Osteoblast (primary cell): ENCODE data around the gene COL4A2. TPM values are rescaled to one million over a fixed set of nuclear protein-coding genes. Genes with fewer than 3 reads are reported as not detected.

Source experiments
- DNase-seq: peaks from one replicate; pipeline ENCODE4 v3.0.0; 2011; ENCODE audit warnings: low spot score, mixed read lengths; ENCODE audit not compliant: insufficient read length; ENCODE audit errors: missing footprints
- H2AFZ ChIP-seq: 2 replicates; pipeline ENCODE4 v1.6.0; 2011; ENCODE audit warnings: mild to moderate bottlenecking, low read length
- H3K27ac ChIP-seq: 2 replicates; pipeline ENCODE4 v1.5.1; 2011; ENCODE audit warnings: mild to moderate bottlenecking, low read depth, low read length, moderate library complexity
- H3K27me3 ChIP-seq: 2 replicates; pipeline ENCODE4 v1.6.0; 2012; ENCODE audit warnings: mild to moderate bottlenecking, control low read depth, inconsistent platforms, low read length, moderate library complexity; ENCODE audit not compliant: insufficient read depth
- H3K36me3 ChIP-seq: 2 replicates; pipeline ENCODE4 v1.5.1; 2011; ENCODE audit warnings: mild to moderate bottlenecking, low read length, control low read depth, moderate library complexity; ENCODE audit not compliant: insufficient read depth
- H3K4me1 ChIP-seq: 2 replicates; pipeline ENCODE4 v1.5.1; 2011; ENCODE audit warnings: mild to moderate bottlenecking, low read length, control low read depth, moderate library complexity; ENCODE audit not compliant: insufficient read depth
- H3K4me2 ChIP-seq: 2 replicates; pipeline ENCODE4 v1.6.0; 2011; ENCODE audit warnings: mild to moderate bottlenecking, low read length; ENCODE audit not compliant: insufficient read depth
- H3K4me3 ChIP-seq: fragments of 200-600 bp; sonication (generic); 3 replicates; pipeline ENCODE4 v1.5.1; 2012; ENCODE audit warnings: mild to moderate bottlenecking, low read length, inconsistent platforms; ENCODE audit not compliant: insufficient read depth
- H3K79me2 ChIP-seq: 2 replicates; pipeline ENCODE4 v1.6.0; 2012; ENCODE audit warnings: mild to moderate bottlenecking, low read length, control low read depth, inconsistent platforms; ENCODE audit not compliant: insufficient read depth
- H3K9me3 ChIP-seq: 2 replicates; pipeline ENCODE4 v1.5.1; 2011; ENCODE audit warnings: low read depth, low read length, control low read depth
- H4K20me1 ChIP-seq: 2 replicates; pipeline ENCODE4 v1.6.0; 2012; ENCODE audit warnings: mild to moderate bottlenecking, low read length, control low read depth; ENCODE audit not compliant: insufficient read depth
- CTCF ChIP-seq: IDR thresholded peaks from 2 replicates; pipeline ENCODE4 v1.5.1; 2011; ENCODE audit warnings: mild to moderate bottlenecking, low read depth, low read length, moderate library complexity; ENCODE audit errors: extremely low read depth
- total RNA-seq: library from RNA; depleted of rRNA; stranded (reverse); fragments of >200 nt; gene quantifications from 2 replicates; pipeline ENCODE4 v1.2.3, GENCODE V29; 2012

The COL4A2 gene
- total RNA-seq, 1 donor = 267 TPM

GRCh38 chr13:110462091-110462490 is 155.0 kb downstream of the COL4A2 start:
- H3K4me2 ChIP-seq = no peak overlapping the region
- no peak overlapping the region for H2AFZ ChIP-seq
- no peak for TF ChIP-seq CTCF
- no peaks in the 10 kb centered on the region for H3K27me3 ChIP-seq
- DNase-seq = no peak
- H3K9me3 ChIP-seq = no peaks in the 10 kb centered on the region
- H3K4me3 ChIP-seq = no peak overlapping the region
- no peaks in the 10 kb centered on the region for H3K79me2 ChIP-seq
- H3K4me1 ChIP-seq = no peaks in the 10 kb centered on the region
- H4K20me1 ChIP-seq = no peaks in the 10 kb centered on the region
- peaks cover 94% of the 10 kb centered on the region for H3K36me3 ChIP-seq
- no peak overlapping the region for H3K27ac ChIP-seq

- H3K79me2 ChIP-seq = no peaks in the 10 kb centered on the region
- TF ChIP-seq CTCF = no peak
- no peak overlapping the region for H3K4me2 ChIP-seq
- no peak overlapping the region for H2AFZ ChIP-seq
- DNase-seq = no peak
- H4K20me1 ChIP-seq = no peaks in the 10 kb centered on the region
- no peaks in the 10 kb centered on the region for H3K27me3 ChIP-seq
- H3K4me3 ChIP-seq = no peak overlapping the region
- peaks cover 94% of the 10 kb centered on the region for H3K36me3 ChIP-seq
- H3K9me3 ChIP-seq = no peaks in the 10 kb centered on the region
- no peak overlapping the region for H3K27ac ChIP-seq
- H3K4me1 ChIP-seq = no peaks in the 10 kb centered on the region
These were observed 156.1 kb downstream of the COL4A2 start for GRCh38 chr13:110463156-110463555.

- H3K79me2 ChIP-seq = no peaks in the 10 kb centered on the region
- no peaks in the 10 kb centered on the region for H4K20me1 ChIP-seq
- H3K4me1 ChIP-seq = no peaks in the 10 kb centered on the region
- no peaks in the 10 kb centered on the region for H3K27me3 ChIP-seq
- H3K9me3 ChIP-seq = no peaks in the 10 kb centered on the region
- no peak for TF ChIP-seq CTCF
- DNase-seq = no peak
- no peak overlapping the region for H3K4me2 ChIP-seq
- H2AFZ ChIP-seq = no peak overlapping the region
- H3K27ac ChIP-seq = no peak overlapping the region
- no peak overlapping the region for H3K4me3 ChIP-seq
- H3K36me3 ChIP-seq = peaks cover 94% of the 10 kb centered on the region
These were observed 156.9 kb downstream of the COL4A2 start for GRCh38 chr13:110463871-110464510.

GRCh38 chr13:110464556-110465333 is 157.7 kb downstream of the COL4A2 start:
- Histone ChIP-seq H2AFZ (no peak overlapping the region), H3K27me3 (no peaks in the 10 kb centered on the region), H3K4me3 (no peak overlapping the region), H3K4me2 (no peak overlapping the region), H3K9me3 (no peaks in the 10 kb centered on the region), H3K27ac (no peak overlapping the region), H3K4me1 (no peaks in the 10 kb centered on the region), H3K36me3 (peaks cover 94% of the 10 kb centered on the region), H3K79me2 (no peaks in the 10 kb centered on the region), H4K20me1 (no peaks in the 10 kb centered on the region)
- no peak for DNase-seq
- TF ChIP-seq CTCF = no peak
